GM12878 (cell line): ENCODE data around the gene RAD23B. TPM values are rescaled to one million over a fixed set of nuclear protein-coding genes. Genes with fewer than 3 reads are reported as not detected.

ENCODE experiments used
- ATAC-seq: fragments of 200-7000 bp; cut with Tn5 transposase; 3 replicates; pipeline ENCODE4 v1.9.1; 2020; ENCODE audit warnings: mild to moderate bottlenecking, moderate library complexity
- BruUV-seq: library from RNA; stranded (reverse); fragments of 400-500 nt; replicated peaks from 2 replicates; lab custom pipeline; 2021; lab: Mats Ljungman, UMichigan
- CTCF ChIA-PET: fragments of 300-600 bp; sonication (Branson Sonifier 250); formaldehyde crosslinking; extraction: SDS; loops from one replicate; lab custom pipeline; 2021; ENCODE audit warnings: inconsistent platforms; lab: Yijun Ruan, JAX
- POLR2A ChIA-PET: fragments of 350-600 bp; formaldehyde crosslinking; extraction: SDS; loops from one replicate; lab custom pipeline; 2021; ENCODE audit warnings: inconsistent platforms; lab: Charles Lee
- RAD21 ChIA-PET: fragments of 300-600 bp; sonication (Branson Sonifier 250); formaldehyde crosslinking; loops from one replicate; lab custom pipeline; 2023; ENCODE audit warnings: antibody characterized with exemption; ENCODE audit not compliant: unreplicated experiment; lab: Charles Lee
- SMC1A ChIA-PET: fragments of 300-600 bp; sonication (Branson Sonifier 250); formaldehyde crosslinking; loops from one replicate; lab custom pipeline; 2023; ENCODE audit not compliant: unreplicated experiment, uncharacterized antibody; lab: Charles Lee
- DNase-seq: peaks from one replicate; pipeline ENCODE4 v3.0.0-alpha.2; 2011; ENCODE audit warnings: low read depth, low spot score
- FAIRE-seq: peaks from 3 replicates; lab custom pipeline; 2011; peaks lifted over from hg19 to GRCh38; lab: Jason Lieb, UNC
- H2AFZ ChIP-seq: 2 replicates; pipeline ENCODE4 v1.6.0; 2011; ENCODE audit warnings: low read depth, low read length, control low read depth; ENCODE audit not compliant: control insufficient read depth
- H3K27ac ChIP-seq: 2 replicates; pipeline ENCODE4 v1.5.1; 2011; ENCODE audit warnings: control low read depth; ENCODE audit not compliant: control insufficient read depth, insufficient read depth
- H3K27me3 ChIP-seq, 2 experiments: replicated peaks in 1 of 2; 2 replicates each; pipeline versions ENCODE4 v1.6.0 to v1.6.1; 2011; ENCODE audit warnings: low read length in 1 of 2; ENCODE audit not compliant: control insufficient read depth in 2 of 2, insufficient read depth in 2 of 2
- H3K36me3 ChIP-seq, 2 experiments: 2 replicates each; pipeline ENCODE4 v1.5.1; 2011; ENCODE audit warnings: low read length in 1 of 2; ENCODE audit not compliant: control insufficient read depth in 2 of 2, insufficient read depth in 2 of 2
- H3K4me1 ChIP-seq: 2 replicates; pipeline ENCODE4 v1.6.1; 2011; ENCODE audit warnings: mild to moderate bottlenecking, low read length, moderate library complexity, mixed read lengths; ENCODE audit not compliant: control insufficient read depth, insufficient read depth
- H3K4me2 ChIP-seq: 2 replicates; pipeline ENCODE4 v1.6.0; 2011; ENCODE audit warnings: control low read depth; ENCODE audit not compliant: control insufficient read depth, insufficient read depth
- H3K4me3 ChIP-seq: fragments of 200-600 bp; sonication (generic); 2 replicates; pipeline ENCODE4 v1.5.1; 2016
- H3K79me2 ChIP-seq: 2 replicates; pipeline ENCODE4 v1.6.0; 2011; ENCODE audit warnings: low read length; ENCODE audit not compliant: control insufficient read depth, insufficient read depth
- H3K9ac ChIP-seq: 2 replicates; pipeline ENCODE4 v1.8.0; 2011; ENCODE audit warnings: low read length, control low read depth, mixed read lengths; ENCODE audit not compliant: control insufficient read depth, insufficient read depth
- H3K9me3 ChIP-seq: replicated peaks from 3 replicates; pipeline ENCODE4 v1.5.1; 2011; ENCODE audit warnings: mild to moderate bottlenecking, low read length; ENCODE audit not compliant: control insufficient read depth, insufficient read depth
- H4K20me1 ChIP-seq: 2 replicates; pipeline ENCODE4 v1.6.0; 2011; ENCODE audit not compliant: control insufficient read depth, insufficient read depth
- BCLAF1 ChIP-seq: fragments of 450-650 bp; IDR thresholded peaks from 2 replicates; pipeline ENCODE4 v1.6.1; 2017; ENCODE audit warnings: antibody characterized with exemption, mild to moderate bottlenecking, moderate library complexity
- CBFB ChIP-seq: IDR thresholded peaks from 2 replicates; pipeline ENCODE4 v1.6.1; 2016; ENCODE audit warnings: antibody characterized with exemption, low read depth
- CUX1 ChIP-seq: IDR thresholded peaks from 2 replicates; pipeline ENCODE4 v1.6.1; 2012; ENCODE audit warnings: improper control_type of control experiment, low read depth, low read length; ENCODE audit not compliant: insufficient replicate concordance
- EED ChIP-seq: sonication (generic); IDR thresholded peaks from 2 replicates; pipeline ENCODE4 v1.6.1; 2016; ENCODE audit warnings: antibody characterized with exemption, low read depth
- FOXK2 ChIP-seq: fragments of 450-650 bp; IDR thresholded peaks from 2 replicates; pipeline ENCODE4 v1.6.1; 2017; ENCODE audit warnings: mild to moderate bottlenecking, moderate library complexity
- HDGF ChIP-seq: fragments of 450-650 bp; IDR thresholded peaks from 2 replicates; pipeline ENCODE4 v1.6.1; 2016; ENCODE audit warnings: antibody characterized with exemption
- IRF4 ChIP-seq: IDR thresholded peaks from 2 replicates; pipeline ENCODE4 v1.6.1; 2011; ENCODE audit warnings: low read depth, low read length
- LARP7 ChIP-seq: fragments of 450-650 bp; IDR thresholded peaks from 2 replicates; pipeline ENCODE4 v1.6.1; 2017; ENCODE audit warnings: mild to moderate bottlenecking
- MEF2A ChIP-seq: IDR thresholded peaks from 2 replicates; pipeline ENCODE4 v1.6.1; 2011; ENCODE audit warnings: low read depth, mild to moderate bottlenecking, low read length, moderate library complexity; ENCODE audit not compliant: insufficient read depth
- MTA3 ChIP-seq: IDR thresholded peaks from 2 replicates; pipeline ENCODE4 v1.6.1; 2012; ENCODE audit warnings: low read length, inconsistent platforms, borderline replicate concordance
- POU2F2 ChIP-seq: IDR thresholded peaks from 3 replicates; pipeline ENCODE4 v1.6.1; 2011; ENCODE audit warnings: low read depth, mild to moderate bottlenecking, low read length, borderline replicate concordance
- RAD51 ChIP-seq: fragments of 450-650 bp; IDR thresholded peaks from 2 replicates; pipeline ENCODE4 v1.6.1; 2016; ENCODE audit warnings: moderate library complexity, mild to moderate bottlenecking, inconsistent platforms
- RBBP5 ChIP-seq: fragments of 200-600 bp; sonication (generic); conservative IDR thresholded peaks from 2 replicates; pipeline ENCODE4 v1.6.1; 2016
- SMAD5 ChIP-seq: IDR thresholded peaks from 2 replicates; pipeline ENCODE4 v1.6.1; 2016; ENCODE audit warnings: antibody characterized with exemption, low read depth
- USF2 ChIP-seq: IDR thresholded peaks from 2 replicates; pipeline ENCODE4 v1.6.1; 2011; ENCODE audit warnings: low read depth, low read length, improper control_type of control experiment, borderline replicate concordance
- WRNIP1 ChIP-seq: IDR thresholded peaks from 2 replicates; pipeline ENCODE4 v1.6.1; 2011; ENCODE audit warnings: low read depth, low read length, improper control_type of control experiment, borderline replicate concordance
- WGBS: methylation state at CpG from one replicate; pipeline ENCODE4 v1.1.6; 2016; ENCODE audit warnings: low lambda C conversion rate; ENCODE audit not compliant: insufficient replicate concordance, insufficient coverage; ENCODE audit errors: missing lambda C conversion rate; 5-methylcytosine and 5-hydroxymethylcytosine counted together
- in situ Hi-C: fragments of 300-500 bp; cut with MboI; formaldehyde crosslinking; loops from 9 replicates; pipeline ENCODE4 v1.14.3; 2018; ENCODE audit warnings: mixed read lengths
- intact Hi-C: fragments of 100-400 bp; cut with micrococcal nuclease; formaldehyde crosslinking; loops from one replicate; pipeline ENCODE4 v1.14.2; 2022; ENCODE audit not compliant: unreplicated experiment
- polyA plus RNA-seq, 11 experiments: library from polyadenylated mRNA; depleted of rRNA in 4 of 11; unstranded in 6 of 11; stranded (reverse) in 5 of 11; fragments of >200 nt; fragmentation: Nextera tagmentation in 4 of 11; fragmentation: Illumina TruSeq in 1 of 11; extraction: Ambion mirVana in 4 of 11; extraction: Trizol in 1 of 11; gene quantifications; 1 replicate in 1 of 11; 2 replicates in 10 of 11; pipeline versions ENCODE4 v1.2.1 to v1.2.3, GENCODE V29; 2011 to 2016; ENCODE audit warnings: inconsistent platforms in 2 of 11, missing spikeins in 2 of 11, low read depth in 1 of 11
- total RNA-seq, 4 experiments: library from RNA; depleted of rRNA in 3 of 4; stranded (reverse); fragments of >200 nt in 3 of 4; fragmentation: Illumina TruSeq in 1 of 4; extraction: Trizol in 1 of 4; gene quantifications; 2 replicates each; pipeline versions ENCODE4 v1.2.1 to v1.2.3, GENCODE V29; 2013 to 2021

The RAD23B gene
- total and polyA plus RNA-seq, 10 of the 15 experiments (the other 5 are each of a cell fraction or from before 2014, with no cell fraction given): 10.3 to 256 (median 54.6) TPM

- no peak for TF ChIP-seq HDGF
- no peak for TF ChIP-seq EED
Observed at GRCh38 chr9:107307331-107307730, 24.3 kb downstream of the RAD23B start (continued).

GRCh38 chr9:107308461-107308860, 25.4 kb downstream of the RAD23B start:
- intact Hi-C loops: loop anchor here (2.0 kb wide), 1 partner anchor 48 kb away; no protein-coding TSS in a partner anchor
- POLR2A ChIA-PET: interaction anchor here (0.6 to 1.1 kb wide), 2 partner anchors 11 to 19 kb away, joined by 3 read pairs; no protein-coding TSS in a partner anchor
- TF ChIP-seq LARP7 (no peak), FOXK2 (no peak), BCLAF1 (no peak), CBFB (no peak), RAD51 (no peak), MTA3 (no peak), IRF4 (no peak), HDGF (no peak), MEF2A (no peak), SMAD5 (no peak), USF2 (no peak), CUX1 (no peak), WRNIP1 (no peak), RBBP5 (no peak), POU2F2 (no peak)

More at GRCh38 chr9:107308461-107308860, 25.4 kb downstream of the RAD23B start:
- ChIA-PET RAD21 (interaction anchor here (1.4 kb wide), 1 partner anchor 133 kb away, joined by 3 read pairs; no protein-coding TSS in a partner anchor), SMC1A (interaction anchor here (0.5 to 1.9 kb wide), 8 partner anchors 11 to 133 kb away, joined by 3 to 5 read pairs (median 4); no protein-coding TSS in a partner anchor), CTCF (interaction anchor here (0.9 kb wide), 1 partner anchor 67 kb away, joined by 3 read pairs; no protein-coding TSS in a partner anchor)
- DNase-seq (no peak), FAIRE-seq (no peak), ATAC-seq (no peak)
- Histone ChIP-seq H3K79me2 (peaks cover 23% of the 10 kb centered on the region), H3K9me3 (no peaks in the 10 kb centered on the region), H3K4me1 (0 out of 2 replicates have a peak, but pooled peaks cover 3% of the 10 kb centered on the region), H3K36me3 (peaks cover 15 to 34% of the 10 kb centered on the region in 2 experiments), H2AFZ (no peak overlapping the region), H3K4me3 (no peak overlapping the region), H3K27me3 (no peaks in the 10 kb centered on the region), H3K4me2 (no peak overlapping the region), H4K20me1 (no peaks in the 10 kb centered on the region), H3K9ac (no peak overlapping the region), H3K27ac (no peak overlapping the region)
- no TSS peak for BruUV-seq
- 5% methylated on average over 1 of the region's 1 CpG for WGBS
- in situ Hi-C loops: no loop called here
